T-helper 1 cell treated with Interleukin-12 subunit alpha and Interleukin-12 subunit beta and Interleukin-4 antibody, amounts not matched to agents 30 ng/mL and 1 ng/mL, for 36 hours (primary cell): Measurements from ENCODE around the gene CDKAL1. TPM values are rescaled to one million over a fixed set of nuclear protein-coding genes. Genes with fewer than 3 reads are reported as not detected.

Experiments
- intact Hi-C: fragments of 100-400 bp; cut with micrococcal nuclease; formaldehyde crosslinking; loops from one replicate; pipeline ENCODE4 v1.15.1; 2024
- total RNA-seq: library from RNA; stranded (reverse); gene quantifications from 2 replicates; pipeline ENCODE4 v1.2.3, GENCODE V29; 2022

CDKAL1 gene
- total RNA-seq, 1 donor from 2014 or later = 30.6 TPM

DNA sequence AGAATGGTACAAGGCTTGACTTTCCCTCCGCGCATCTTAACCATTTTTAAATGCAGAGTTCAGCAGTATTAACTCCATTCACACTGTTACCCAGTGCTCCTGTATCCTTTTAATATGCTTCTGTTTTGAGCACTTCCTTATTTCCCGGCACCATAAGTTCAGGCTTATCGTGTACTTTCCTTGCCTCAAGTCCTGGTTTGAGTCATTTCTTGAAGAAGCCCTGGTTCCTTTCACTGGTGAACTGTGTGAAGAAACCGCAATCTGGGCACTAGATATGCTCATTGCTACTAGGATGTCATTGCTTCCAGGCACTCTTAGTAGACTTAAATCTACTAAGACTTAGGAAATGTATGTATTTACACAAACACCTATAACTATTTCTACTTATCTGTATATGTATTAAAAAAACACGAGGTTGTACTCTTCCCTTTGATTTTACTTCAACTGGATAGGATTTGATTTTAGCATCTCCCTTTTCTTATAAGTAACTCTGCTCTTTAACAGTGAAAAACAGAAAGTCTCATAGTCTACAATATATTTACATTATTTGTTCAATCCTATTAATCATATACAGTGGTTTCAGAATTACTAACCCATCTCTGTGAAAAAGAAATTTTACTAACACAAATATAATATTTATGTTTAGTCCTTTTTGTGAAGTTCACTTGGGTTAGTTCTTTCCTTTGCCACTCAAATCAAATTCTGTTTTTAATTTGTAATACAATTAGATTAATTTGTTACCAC is 135.5 kb downstream of the CDKAL1 start:
- intact Hi-C loops = no loop called here

DNA sequence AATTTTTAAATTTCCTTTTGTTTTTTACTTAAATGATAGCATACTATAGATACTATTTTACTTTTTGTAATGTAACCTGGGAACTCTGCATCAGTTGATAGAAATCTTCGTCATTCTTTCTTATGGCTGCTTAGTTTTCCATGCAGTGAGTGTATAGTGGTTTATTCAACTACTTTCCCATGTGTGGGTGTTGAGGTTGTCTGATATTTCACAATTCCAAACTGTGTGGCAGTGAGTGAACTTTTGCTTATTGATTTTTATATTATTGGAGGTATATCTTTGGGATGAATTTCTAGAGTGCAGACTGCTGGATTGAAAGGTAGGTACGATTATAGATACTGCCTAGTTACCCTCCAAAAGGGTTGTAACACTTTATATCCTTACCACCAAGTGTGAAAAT is 136.5 kb downstream of the CDKAL1 start:
- intact Hi-C loops = no loop called here

DNA sequence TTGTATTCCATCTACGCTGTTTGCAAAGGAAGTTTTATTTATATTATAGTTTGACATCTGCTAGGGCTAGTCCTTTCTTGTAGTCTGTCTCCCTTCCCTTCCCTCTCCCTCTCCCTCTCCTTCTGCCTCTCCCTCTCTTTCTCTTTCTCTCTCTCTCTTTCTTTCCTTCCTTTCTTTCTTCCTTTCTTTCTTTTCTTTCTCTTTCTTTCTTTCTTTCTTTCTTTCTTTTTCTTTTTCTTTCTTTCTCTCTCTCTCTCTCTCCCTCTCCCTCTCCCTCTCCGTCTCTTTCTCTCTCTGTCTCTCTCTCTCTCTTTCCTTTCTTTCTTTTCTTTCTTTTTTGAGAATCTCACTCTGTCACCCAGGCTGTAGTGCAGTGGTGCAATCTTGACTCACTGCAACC is 137.8 kb downstream of the CDKAL1 start:
- intact Hi-C loops = no loop called here

DNA sequence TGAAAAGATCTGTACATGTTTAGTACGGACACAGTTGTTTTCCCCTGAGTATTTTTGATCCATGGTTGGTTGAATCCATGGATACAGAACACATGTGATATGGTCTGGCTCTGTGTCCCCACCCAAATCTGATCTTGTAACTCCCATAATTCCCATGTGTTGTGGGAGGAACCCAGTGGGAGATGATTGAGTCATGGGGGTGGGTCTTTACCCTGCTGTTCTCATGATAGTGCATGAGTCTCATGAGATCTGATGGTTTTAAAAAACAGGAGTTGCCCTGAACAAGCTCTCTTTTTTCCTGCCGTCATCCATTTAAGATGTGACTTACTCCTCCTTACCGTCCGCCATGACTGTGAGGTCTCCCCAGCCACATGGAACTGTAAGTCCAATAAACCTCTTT is 139.2 kb downstream of the CDKAL1 start:
- intact Hi-C loops = no loop called here

DNA sequence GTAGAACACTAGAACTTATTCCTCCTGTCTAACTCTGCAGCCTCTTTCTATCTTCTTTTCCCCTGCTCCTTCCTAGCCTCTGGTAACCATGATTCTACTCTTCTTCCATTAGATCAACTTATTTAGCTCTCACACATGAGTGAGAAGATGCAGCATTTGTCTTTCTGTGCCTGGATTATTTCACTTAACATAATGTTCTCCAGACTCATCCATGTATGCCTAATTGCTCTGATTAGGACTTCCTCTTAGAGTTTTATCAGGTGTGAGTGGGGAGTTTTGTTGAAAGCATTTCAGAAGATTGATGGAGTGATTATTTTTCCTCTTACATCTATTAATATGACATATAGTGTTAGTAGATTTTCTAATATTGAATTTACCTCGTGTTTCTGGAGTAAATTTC is 140.4 kb downstream of the CDKAL1 start:
- intact Hi-C loops = no loop called here

DNA sequence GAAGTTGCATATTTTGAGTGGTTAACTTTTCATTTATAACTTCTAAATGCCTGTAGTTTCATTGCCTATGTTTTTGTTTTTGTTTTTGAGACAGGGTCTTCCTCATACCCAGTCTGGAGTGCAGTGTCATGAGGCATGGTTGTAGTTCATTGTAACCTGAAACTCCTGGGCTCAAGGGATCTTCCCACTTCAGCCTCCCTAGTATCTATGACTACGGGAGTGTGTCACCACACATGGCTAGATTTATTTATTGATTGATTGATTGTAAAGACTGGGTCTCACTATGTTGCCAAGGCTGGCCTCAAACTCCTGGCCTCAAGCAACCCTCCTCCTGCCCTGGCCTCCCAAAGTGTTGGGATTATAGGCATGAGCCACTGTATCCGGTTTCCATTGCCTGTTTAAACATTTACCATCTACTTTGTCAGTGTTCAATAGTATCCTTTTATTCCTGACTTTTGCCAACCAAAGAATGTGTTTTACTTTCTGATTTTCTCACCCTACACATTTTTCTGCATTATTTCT is 144.6 kb downstream of the CDKAL1 start:
- intact Hi-C loops = no loop called here

DNA sequence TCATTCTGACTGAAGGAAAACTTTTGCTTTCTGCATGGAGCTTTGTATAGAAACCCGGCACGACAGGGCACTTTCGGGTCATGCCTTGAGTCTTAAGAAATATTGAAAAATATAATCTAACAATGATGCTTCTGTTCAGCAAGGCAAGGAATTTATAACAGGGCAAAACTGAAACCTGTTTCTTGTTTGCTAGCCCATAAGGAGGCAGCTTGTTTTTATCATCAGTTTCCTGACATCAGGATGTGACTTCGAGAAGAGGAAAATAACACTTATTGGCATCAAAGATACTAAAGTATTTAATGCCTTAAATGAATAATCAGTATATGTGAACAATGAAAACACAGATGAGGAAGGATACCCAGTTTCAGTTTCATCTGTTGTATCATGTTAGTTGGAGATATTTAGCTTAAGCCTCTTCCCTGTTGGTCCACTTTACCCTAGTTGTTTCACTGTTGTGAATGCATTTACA is 146.5 kb downstream of the CDKAL1 start:
- intact Hi-C loops = loop anchor here (1.0 kb wide), 1 partner anchor 8 kb away; no protein-coding TSS in a partner anchor

DNA sequence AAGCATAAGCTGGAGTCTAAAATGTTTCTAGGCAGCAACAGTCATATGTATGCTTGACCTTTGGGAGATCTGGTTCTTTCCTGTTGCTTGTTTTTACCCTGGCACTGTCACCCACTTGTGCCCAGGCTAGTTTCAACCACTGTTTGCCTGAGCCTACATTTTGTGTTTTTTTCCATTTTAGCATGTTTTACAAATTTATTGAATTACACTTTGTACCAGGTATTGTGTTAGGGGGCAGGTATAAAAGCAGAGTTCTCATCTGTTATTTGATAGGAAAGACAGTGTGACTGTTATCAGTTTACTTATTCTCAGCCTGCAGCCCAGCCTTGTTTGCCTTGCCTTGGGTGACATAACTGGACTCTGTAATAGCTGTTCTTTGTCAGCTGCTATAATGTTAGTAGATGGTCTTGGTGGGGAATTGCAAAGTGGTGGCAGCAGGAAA is 147.0 kb downstream of the CDKAL1 start:
- intact Hi-C loops = no loop called here

DNA sequence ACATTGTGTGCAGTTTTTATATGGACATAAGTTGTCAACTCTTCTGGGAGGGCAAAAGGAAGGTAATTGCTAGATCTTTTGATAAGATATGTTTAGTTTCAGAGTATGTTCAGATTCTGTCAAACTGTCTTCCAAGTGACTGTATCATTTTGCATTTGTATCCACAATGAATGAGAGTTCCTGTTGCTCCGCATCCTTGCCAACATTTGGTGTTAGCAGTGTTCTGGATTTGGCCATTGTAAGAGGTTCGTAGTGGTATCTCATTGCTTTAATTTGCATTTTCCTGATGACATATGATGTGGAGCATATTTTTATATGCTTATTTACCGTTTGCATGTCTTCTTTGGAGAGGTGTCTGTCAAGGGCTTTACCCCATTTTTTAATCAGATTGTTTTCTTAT is 150.2 kb downstream of the CDKAL1 start:
- intact Hi-C loops = no loop called here

DNA sequence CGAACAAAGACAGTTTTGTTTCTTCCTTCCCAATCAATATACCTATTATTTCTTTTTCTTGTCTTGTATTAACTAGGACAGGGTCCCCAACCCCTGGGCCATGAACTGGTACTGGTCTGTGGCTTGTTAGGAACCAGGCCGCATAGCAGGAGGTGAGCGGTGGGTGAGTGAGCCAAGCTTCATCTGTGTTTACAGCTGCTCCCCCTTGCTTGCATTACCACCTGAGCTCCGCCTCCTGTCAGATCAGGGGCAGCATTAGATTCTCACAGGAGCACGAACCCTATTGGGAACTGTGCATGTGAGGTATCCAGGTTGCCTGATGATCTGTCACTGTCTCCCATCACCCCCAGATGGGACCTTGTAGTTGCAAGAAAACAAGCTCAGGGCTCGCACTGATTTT is 151.9 kb downstream of the CDKAL1 start:
- intact Hi-C loops = no loop called here

DNA sequence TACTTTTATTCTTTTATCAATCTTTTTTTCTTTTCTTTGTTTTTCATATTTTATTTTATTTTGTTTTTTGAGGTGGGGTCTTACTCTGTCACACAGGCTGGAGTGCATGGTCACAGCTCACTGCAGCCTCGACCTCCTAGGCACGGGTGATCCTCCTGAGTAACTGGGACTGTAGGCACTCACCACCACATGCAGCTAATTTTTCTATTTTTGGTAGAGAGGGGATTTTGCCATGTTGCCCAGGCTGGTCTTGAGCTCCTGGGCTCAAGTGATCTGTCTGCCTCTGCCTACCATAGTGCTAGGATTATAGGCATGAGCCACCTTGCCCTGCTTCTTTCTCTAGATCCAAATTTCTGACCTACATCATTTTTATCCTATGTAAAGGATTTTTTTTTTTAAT is 153.2 kb downstream of the CDKAL1 start:
- intact Hi-C loops = no loop called here

DNA sequence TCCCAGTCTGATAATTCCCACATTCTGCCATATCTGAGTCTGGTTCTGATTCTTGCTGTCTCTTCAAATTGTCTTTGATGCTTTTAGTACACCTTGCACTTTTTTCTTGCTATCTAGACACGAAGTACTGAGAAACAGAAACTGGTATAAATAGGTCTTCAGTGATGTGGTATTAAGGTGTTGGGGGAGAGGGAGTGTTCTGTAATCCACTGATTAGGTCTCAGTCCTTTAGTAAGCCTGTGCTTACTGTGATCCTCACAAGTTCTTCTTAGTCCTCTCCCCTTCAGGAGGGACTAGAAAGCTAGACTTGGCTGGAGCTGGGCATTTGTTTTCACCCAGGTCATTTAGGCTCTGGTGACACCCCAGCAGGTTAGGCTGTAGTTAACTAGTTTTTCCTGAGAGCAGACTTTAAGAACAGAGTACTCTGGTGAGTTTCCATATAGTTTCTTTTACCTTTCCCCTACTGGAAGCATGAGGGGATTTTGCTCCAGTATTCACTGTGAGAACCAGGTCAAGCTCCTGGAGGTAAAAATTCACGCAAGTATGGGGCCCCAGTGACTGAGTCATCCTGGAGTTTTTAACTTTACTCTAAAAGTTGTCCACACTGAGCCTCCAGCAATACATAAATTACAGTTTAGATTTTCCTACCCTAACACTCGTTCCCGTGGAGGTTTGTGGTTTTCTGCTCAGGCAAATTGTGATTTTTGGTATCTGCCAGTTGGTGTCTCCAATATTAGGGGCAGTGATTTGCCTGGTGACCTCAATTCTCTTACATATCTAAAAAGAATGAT is 154.6 kb downstream of the CDKAL1 start:
- intact Hi-C loops = loop anchor here (1.0 to 2.0 kb wide), 2 partner anchors 9 to 60 kb away; no protein-coding TSS in a partner anchor

DNA sequence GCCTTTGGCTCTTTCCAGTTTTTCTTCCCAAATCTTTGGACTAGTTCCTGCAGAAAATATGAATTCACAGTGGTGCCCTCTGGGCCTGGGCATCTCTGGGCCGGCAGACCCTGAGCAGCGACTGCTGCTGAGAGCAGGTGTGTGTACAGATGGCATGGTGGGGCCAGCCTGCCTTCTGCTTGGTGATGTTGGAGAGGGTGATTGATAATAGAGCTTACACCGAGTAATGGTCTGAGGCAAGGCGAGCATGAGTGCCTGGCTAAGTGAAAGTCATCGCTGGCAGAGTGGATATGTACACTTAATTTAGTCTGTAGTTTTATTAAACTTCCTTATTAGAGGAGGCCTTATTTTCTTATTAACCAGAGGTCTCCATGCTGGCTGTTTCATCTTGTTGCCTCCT is 156.9 kb downstream of the CDKAL1 start:
- intact Hi-C loops = no loop called here

DNA sequence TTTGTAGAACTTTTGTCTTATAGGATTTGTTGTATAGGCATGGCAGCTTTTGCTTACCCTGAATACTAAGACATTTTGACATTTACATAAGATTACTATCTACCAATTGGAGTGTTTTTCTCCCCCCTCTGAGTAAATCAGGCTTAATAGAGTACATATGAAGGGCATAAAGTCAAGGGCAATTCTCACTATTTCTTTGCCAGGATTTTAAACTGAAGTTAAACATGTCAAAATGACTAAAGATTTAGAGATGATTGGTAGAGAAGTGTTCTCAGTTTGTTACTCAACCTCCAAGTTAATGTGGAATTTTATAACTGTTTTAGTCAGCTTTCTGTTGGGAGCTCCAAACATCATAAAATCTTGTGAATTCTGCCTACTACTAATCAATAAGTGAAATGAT is 157.8 kb downstream of the CDKAL1 start:
- intact Hi-C loops = no loop called here

DNA sequence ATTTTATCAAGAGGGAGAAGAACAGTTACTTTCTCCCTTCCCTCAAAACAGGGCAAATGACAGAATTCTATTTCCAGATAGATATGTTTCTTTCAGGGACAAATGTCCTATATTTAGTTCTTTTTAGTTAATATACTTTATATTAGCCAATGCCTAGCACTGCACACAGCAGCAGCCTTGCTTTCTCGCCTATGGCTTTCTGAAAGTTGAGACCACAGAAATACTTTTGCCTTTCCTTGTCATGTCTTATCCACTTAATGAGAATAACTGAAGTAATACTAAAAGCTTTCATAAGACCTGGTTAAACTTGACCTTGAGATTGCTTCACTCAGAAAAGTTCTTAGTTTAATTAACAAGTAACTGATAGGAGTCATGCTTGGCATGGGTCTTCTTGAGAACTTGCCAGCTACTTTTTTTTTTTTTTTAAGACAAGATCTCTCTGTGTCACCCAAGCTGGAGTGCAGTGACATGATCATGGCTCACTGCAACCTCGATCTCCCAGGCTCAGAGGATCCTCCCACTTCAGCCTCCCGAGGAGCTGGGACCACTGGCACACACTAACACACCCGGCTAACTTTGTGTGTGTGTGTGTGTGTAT is 159.3 kb downstream of the CDKAL1 start:
- intact Hi-C loops = no loop called here

DNA sequence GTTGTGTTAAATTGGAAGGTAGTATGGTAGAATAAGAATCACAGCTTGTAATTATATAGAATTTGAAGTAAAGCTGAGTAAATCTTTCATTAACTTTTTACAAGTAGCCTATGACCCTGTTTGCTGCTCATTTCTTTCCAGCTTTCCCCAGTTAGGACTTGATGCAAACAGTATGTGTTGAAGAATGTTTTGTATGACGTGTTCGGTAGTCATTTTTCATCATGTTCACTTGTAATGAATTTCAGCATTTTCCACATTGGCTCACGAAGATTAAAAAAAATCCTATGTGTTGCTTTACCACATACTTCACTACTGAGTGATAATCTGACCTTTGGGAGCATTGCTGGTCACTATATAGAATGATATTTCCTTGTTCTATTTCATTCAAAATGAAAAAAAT is 162.4 kb downstream of the CDKAL1 start:
- intact Hi-C loops = no loop called here

DNA sequence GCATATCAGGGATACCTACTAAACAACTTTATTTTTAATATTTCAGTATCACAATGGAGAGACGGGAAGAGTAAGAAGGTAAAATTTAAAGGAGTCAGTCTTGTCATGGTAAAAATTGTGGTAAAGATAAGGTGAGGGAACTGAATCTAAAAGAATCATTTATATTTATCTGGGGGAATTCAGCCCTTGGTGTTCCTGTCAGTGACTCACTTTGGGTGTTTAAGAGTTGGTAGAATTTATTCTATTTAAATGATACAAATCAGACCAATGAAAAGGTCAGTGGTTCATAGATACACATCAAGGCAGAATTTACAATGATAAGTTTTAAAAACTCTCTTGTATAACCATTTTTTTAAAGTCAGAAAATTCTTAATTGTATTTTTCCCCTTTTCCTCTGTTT is 164.4 kb downstream of the CDKAL1 start:
- intact Hi-C loops = no loop called here

DNA sequence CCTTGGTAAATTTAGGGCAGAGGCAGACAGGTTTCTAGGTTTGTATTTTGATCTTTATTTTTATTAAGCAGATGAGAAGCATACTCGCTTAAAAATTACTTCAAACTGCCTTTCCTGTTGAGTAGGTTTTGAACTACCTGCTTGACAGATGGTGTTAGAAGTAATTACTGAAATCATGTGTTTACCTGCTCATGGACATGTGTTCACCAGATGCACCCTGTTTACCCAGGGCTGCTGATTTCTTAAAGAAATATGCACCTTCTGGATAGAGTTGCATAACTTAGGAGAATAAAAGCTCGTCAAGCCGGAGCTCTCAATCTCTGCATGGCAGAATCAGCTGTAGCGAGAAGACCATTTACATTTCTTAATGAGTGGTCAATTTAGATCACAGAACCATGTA is 165.1 kb downstream of the CDKAL1 start:
- intact Hi-C loops = no loop called here

DNA sequence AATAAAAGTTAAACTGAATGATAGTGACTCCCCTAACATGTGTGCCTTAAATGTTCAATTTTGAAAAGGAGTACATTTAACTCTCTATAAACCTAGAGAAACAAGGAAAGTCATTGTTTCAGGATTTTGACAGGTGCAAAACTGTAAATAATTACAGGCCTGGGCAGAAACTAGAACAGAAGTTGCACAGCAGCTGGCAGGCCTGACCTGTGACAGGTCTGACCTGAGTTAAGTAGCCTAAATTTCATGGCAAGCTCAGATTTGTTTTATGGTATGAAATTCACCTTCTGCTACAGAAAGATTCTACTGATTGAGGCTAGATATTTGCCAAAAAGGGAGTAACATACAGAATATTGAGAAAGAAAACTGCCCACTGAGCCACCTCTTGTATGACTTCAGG is 166.1 kb downstream of the CDKAL1 start:
- intact Hi-C loops = no loop called here

DNA sequence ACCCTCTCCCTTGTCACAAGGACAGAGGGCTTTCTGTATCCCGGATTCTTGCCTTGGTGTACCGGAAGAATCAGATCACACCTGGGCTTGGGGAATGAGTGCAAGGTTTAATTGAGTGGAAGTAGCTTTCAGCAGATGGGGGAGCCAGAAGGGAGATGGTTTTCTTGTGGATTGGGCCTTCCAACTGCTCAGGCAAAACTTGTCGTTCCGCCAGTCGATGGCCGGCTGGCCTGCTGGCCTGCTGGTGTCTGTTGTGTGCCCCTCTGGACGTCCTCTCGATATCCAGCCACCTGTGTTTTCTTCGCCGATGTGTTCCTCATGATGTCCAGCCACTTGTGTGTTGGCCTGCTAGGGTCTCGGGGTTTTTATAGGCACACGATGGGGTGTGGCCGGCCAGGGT is 168.1 kb downstream of the CDKAL1 start:
- intact Hi-C loops = no loop called here

DNA sequence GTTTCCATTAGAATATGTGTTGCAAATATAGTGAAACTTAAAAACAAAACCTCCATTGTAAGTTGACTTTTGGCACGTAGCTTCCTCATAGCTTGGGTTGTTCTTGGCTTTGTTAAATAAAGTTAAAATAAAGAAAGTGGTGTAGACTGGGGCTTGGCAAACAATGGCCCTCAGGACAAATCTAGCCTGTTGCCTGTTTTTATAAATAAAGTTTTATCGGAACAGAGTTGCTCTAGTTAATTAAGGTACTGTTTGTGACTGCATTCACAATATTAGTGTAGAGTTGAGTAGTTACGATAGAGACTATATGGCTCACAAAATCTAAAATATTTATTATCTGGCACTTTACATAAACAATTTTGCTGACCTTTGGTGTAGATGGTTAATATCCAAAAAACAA is 168.8 kb downstream of the CDKAL1 start:
- intact Hi-C loops = no loop called here
